Putamen (tissue), 1 donor: Measurements from ENCODE around the gene ZBTB43.

Experiments used
- DNase-seq: peaks from one replicate; pipeline ENCODE4 v3.0.0-alpha.2; 2016; ENCODE audit warnings: low spot score

The ZBTB43 gene

GRCh38 chr9:126829035-126829434 is 24.2 kb downstream of the ZBTB43 start:
- DNase-seq = no peak

DNA sequence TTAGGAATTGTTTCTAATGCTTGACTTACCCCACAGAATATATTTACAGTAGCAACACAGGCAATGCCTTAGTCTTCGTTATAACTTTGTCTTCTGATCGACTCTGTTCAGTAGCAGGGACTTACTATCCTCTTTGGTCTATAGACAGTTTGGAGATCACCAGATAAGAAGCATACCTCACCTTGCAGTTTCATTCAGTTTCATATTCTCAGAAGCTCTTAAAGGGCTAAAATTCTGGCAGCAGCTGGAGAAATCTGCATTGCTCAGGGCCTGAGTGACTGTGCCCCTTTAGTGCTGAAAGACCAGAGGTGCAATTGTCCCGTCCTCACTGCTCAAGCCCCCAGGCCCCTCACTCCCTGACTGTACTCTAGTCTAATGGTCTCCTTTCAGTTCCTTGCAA is 26.0 kb downstream of the ZBTB43 start:
- DNase-seq = no peak

DNA sequence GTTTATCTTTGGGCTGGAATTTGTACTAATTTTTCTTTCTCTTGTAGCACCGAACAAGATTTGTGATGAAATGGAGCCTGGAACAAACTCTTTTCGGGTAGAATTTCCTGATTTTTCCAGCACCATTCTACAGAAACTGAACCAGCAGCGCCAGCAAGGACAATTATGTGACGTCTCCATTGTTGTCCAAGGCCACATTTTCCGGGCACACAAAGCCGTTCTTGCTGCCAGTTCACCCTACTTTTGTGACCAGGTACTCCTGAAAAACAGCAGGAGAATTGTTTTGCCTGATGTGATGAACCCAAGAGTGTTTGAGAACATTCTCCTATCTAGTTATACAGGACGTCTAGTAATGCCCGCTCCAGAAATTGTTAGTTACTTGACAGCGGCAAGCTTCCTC is 27.6 kb downstream of the ZBTB43 start:
- no peak for DNase-seq

DNA sequence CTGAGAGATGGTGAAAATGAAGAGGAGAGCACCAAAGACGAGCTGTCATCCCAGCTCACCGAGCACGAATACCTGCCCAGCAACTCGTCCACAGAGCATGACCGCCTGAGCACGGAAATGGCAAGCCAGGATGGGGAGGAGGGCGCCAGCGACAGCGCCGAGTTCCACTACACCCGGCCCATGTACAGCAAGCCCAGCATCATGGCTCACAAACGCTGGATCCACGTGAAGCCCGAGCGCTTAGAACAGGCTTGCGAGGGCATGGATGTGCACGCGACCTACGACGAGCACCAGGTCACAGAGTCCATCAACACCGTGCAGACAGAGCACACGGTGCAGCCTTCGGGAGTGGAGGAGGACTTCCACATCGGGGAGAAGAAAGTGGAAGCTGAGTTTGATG is 28.2 kb downstream of the ZBTB43 start:
- no peak for DNase-seq

DNA sequence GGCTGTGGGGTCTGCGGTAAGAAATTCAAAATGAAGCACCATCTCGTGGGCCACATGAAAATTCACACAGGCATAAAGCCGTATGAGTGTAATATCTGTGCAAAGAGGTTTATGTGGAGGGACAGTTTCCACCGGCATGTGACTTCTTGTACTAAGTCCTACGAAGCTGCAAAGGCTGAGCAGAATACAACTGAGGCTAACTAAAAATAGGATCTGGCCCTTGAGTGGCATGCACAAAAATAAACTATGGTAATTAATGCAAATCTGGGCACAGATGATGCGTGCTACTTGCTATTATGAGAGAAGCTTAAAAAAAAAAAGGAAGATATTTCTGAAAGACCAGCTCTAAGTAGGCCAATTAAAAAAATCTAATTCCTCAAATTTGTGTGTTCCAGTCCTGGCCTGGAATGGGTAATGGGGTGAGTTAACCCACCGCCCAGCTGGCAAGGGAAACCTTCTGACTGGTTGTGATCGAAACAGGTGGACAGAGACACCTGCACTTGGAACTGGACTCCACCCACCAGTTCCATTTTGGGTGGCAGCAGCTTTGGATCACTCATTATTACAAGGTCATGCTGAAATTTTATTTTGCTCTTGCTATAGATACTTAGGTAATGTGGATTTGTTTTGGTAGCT is 29.0 kb downstream of the ZBTB43 start:
- peak; percentile 58 for DNase-seq

- DNase-seq = no peak
Observed at GRCh38 chr9:126834672-126835071, 29.8 kb downstream of the ZBTB43 start.

DNA sequence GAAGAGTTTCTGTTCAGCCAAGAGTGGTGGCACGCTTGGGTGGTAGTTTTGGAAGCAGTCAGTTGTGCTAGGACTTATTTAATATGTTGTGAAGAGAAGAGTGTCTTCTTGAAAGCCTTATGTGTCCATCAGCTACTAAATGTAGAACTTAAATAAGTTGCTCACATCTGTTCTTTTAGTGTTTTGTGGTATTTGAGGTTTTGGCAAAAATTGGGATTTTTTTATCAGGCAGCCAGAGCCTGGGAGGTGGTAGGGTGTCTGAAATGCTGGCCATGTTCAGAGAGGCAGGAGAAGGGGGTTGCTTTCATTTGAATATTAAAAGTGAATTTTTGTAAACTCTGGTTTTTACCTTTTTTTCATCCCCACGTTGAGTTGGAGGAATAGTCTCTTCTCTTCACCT is 31.4 kb downstream of the ZBTB43 start:
- DNase-seq = no peak

- DNase-seq = no peak
Observed at GRCh38 chr9:126838055-126838811, 33.4 kb downstream of the ZBTB43 start.

DNA sequence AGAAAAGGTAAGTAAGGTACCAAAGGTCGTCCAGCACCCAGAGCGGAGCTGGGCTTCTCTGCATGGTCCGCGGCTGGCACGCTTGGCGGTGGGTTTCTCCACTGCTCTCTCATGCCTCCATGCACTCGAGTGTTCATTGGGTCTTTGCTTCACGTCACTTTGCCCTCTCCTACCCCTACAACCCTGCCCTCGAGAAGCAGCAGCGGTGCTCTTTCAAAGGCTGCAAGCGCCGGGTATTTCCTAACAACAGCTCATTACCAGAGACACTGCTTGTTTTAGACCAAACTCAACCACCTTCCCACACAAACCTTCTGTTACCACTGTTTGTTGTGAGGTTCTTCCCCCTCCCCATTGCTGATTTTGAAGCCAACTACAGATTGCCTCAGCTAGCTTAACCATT is 34.1 kb downstream of the ZBTB43 start:
- no peak for DNase-seq

GRCh38 chr9:126839301-126839700 is 34.5 kb downstream of the ZBTB43 start:
- no peak for DNase-seq

- no peak for DNase-seq
Observed at GRCh38 chr9:126842220-126842842, 37.5 kb downstream of the ZBTB43 start.

GRCh38 chr9:126842977-126843799 is 38.3 kb downstream of the ZBTB43 start:
- peak; percentile 85 for DNase-seq

DNA sequence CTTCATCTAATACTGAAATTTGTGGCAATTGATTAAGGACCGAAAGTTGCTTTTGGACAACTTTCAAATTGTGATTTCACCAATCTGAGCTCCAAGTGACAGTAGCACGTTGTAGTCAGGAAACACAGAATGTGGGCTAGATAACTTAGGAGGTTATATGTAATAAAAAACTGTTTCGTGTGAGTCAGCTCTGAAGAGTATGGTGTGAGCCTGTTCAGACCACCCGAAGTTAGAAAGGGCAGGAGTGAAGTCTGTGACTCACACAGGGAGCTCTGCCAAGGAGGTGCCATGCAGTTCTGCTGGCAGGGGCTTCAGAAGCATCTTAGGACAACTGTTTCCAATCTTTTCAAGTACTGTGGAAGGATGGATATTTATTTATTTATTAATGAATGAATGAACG is 39.2 kb downstream of the ZBTB43 start:
- no peak for DNase-seq

GRCh38 chr9:126847051-126847450 is 42.2 kb downstream of the ZBTB43 start:
- no peak for DNase-seq

GRCh38 chr9:126849591-126850225 is 44.9 kb downstream of the ZBTB43 start:
- no peak for DNase-seq

- DNase-seq = no peak
Observed at GRCh38 chr9:126851286-126851880, 46.5 kb downstream of the ZBTB43 start.

DNA sequence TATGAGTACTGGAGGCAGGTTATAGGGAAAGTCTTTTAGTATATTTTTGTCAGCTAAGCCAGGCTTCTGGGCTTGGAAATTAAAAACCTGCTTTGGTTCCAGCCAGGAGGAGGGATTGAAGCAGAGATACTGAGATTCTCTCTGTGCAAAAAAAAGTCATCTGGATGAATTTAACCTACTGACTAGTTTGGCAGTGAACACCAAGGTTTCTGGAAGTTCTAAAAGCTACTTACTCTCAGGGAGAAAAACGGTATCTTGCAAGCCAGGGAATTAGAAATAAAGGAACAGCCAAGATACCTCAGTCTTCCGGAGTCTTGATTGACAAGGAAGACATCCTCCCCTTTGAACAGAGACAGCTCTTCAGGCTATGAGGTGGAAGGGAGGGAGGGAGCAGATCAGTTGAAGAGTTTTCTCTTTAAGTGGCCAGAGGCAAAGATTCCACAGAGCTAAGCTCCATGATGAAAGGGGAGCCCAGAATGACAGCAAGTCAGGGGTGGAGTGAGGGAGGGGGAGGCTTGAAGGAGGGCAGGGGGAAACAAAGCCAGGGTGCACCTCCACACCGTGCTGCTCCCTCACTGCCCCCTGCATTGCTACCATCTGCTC is 47.3 kb downstream of the ZBTB43 start:
- no peak for DNase-seq

DNA sequence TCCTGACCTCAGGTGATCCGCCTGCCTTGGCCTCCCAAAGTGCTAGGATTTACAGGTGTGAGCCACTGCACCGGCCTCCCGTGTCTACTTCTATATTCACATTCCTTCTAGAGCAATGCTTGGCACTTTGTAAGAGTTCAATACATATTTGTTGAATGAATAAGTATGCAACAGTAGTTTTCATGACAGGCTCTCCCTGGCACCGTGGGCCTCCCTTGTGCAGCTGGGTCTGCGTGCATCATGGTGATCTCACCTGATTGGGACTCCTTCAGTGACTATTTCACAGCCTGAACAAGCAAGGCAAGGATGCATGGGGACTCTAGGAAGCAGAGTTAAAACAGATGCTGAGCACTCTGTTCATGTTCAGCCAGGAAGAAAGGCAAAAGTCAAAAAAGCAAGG is 48.8 kb downstream of the ZBTB43 start:
- no peak for DNase-seq

- DNase-seq = no peak
Observed at GRCh38 chr9:126854734-126855133, 49.9 kb downstream of the ZBTB43 start.

DNA sequence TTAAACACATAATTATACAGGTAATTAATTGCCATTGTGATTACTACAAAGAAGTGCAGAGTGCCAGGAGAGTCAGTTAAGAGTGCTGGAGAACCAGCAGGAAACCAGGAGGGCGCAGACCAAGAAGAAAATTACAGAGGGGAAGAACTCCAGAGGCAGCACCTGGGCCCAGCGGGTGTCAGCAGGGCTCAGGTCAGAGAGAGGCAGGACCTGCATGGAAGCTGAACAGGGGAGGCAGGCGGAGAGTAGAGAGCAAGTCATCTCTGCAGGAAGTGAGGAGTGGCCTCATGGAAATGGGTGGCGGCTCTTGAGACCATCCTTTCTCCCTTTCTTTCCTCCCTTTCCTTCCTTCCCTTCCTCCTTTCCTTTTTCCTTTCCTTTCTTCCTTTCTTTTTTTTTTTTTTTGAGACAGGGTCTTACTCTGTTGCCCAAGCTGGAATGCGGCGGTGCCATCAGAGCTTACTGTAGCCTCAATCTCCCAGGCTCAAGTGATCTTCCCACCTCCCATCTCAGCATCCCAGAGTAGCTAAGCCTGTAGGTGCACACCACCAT is 51.6 kb downstream of the ZBTB43 start:
- no peak for DNase-seq
